ENCODE results near the gene FETUB.

DNA sequence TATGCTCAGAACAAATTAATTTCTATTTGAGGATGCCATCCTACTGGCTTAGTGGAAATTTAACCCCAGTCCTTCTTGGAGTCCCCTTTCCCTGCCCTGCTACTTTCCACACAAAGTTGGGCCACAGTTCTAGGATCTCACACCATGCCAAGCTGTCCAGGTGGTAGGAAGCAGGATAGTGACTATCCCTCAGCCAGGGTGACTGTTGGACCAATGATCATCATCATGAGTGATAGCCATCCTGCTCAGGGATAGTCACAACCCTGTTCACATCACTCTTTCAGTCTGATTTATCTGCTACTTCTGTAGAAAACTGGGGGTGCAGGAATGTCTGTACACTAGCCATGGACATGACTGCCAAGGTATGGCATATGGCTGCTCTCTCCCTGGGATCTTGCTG, 38.4 kb downstream of the FETUB start:
- TF ChIP-seq POLR2AphosphoS5 (IDR thresholded peaks at IDR 0.05) (no peak), POLR2A (IDR thresholded peaks at IDR 0.05) (no peak), EP300 (IDR thresholded peaks at IDR 0.05) (no peak)
- TF ChIP-seq, protein P1, sequence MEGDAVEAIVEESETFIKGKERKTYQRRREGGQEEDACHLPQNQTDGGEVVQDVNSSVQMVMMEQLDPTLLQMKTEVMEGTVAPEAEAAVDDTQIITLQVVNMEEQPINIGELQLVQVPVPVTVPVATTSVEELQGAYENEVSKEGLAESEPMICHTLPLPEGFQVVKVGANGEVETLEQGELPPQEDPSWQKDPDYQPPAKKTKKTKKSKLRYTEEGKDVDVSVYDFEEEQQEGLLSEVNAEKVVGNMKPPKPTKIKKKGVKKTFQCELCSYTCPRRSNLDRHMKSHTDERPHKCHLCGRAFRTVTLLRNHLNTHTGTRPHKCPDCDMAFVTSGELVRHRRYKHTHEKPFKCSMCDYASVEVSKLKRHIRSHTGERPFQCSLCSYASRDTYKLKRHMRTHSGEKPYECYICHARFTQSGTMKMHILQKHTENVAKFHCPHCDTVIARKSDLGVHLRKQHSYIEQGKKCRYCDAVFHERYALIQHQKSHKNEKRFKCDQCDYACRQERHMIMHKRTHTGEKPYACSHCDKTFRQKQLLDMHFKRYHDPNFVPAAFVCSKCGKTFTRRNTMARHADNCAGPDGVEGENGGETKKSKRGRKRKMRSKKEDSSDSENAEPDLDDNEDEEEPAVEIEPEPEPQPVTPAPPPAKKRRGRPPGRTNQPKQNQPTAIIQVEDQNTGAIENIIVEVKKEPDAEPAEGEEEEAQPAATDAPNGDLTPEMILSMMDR (IDR thresholded peaks at IDR 0.05) = no peak

Data from sigmoid colon (tissue), 4 donors.